Measurements from ENCODE around the gene OAS2.

GRCh38 chr12:113043240-113043639 is 64.9 kb downstream of the OAS2 start:
- no peak for TF ChIP-seq CTCF (IDR thresholded peaks at IDR 0.05)
- TF ChIP-seq ZFX (IDR thresholded peaks at IDR 0.05; ENCODE audit: borderline replicate concordance): no peak

Data from 22Rv1 (cell line).